ENCODE measurements around the gene AQP5. TPM values are rescaled to one million over a fixed set of nuclear protein-coding genes. Genes with fewer than 3 reads are reported as not detected.

The AQP5 gene
- total and polyA plus RNA-seq, 2 of the 8 experiments (the other 6 are each of a cell fraction or from before 2014, with no cell fraction given), result 2.5 to 3.2 TPM

DNA sequence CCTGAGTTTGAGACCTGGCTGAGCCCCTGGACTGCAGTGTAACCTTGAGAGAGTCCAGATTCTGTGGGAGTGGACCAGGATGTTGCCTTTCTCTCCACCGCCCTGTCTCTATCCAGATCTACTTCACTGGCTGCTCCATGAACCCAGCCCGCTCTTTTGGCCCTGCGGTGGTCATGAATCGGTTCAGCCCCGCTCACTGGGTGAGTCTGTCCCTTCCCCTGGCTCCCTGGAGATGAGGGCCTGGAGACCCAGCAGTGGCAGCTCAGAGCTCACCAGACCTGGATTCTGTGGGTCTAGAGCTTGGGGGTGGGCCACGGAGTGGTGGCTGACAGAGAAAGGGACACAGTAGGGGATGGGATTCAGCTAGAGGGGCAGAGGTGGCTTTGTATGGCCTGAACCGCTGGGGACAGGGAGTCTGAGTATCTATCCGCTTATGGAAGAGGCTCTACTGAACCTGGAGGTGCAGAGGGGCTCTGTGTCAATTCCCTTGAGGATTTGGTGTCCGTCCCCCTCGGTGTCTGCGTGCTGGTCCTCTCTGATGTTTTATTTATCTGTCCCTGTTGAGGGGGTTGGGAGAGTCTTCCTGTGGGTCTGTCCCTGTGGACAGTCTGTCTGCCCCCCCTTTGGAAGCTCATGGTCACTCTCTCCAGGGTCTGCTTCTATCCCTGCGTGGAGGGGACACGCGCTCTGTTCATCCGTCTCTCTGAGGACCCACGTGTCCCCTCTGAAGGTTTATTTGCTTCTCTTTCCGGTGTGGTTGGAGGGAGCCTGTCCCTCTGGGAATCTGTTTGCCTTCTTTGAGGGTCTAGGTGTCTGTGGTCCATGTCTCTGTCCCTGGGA, 2.5 kb downstream of the AQP5 start:
- WGBS, 2 experiments (ENCODE audit: extremely low coverage in 1 of 2, insufficient coverage in 1 of 2, insufficient read length in 1 of 2, insufficient replicate concordance in 2 of 2, low coverage in 1 of 2, low lambda C conversion rate in 2 of 2, missing lambda C conversion rate in 1 of 2), result 84% methylated on average over 17 of the region's 17 CpGs; no CpG with 5 or more reads in 1 of the 2 experiments
- H3K14ac ChIP-seq (ENCODE audit: insufficient read length), result no peak overlapping the region
- H3K4ac ChIP-seq (replicated peaks; ENCODE audit: insufficient read length, low read depth, low read length), result no peak overlapping the region
- H3K27ac ChIP-seq (ENCODE audit: low read depth, low read length), result no peak overlapping the region
- H4K91ac ChIP-seq (replicated peaks; ENCODE audit: insufficient read length, low read length), result no peak overlapping the region
- no peak overlapping the region; the same call in 1 of the 2 replicates for H2AK5ac ChIP-seq (ENCODE audit: low read depth, low read length)
- H3K4me2 ChIP-seq (ENCODE audit: insufficient read depth in 1 of 2, low read depth in 2 of 2, low read length in 2 of 2), result no peak overlapping the region
- CTCF ChIA-PET (ENCODE audit: partially characterized antibody), result interaction anchor here (0.8 to 23.0 kb wide), 13 partner anchors 8 to 137 kb away, joined by 3 to 420 read pairs (median 29); partner anchors contain the start of genes AQP2 and ASIC1
- no peak overlapping the region for H3K18ac ChIP-seq (ENCODE audit: extremely low read depth, low read length)
- no peak overlapping the region for H2BK120ac ChIP-seq (replicated peaks; ENCODE audit: low read depth, low read length)
- no peak for FAIRE-seq
- no peaks in the 10 kb centered on the region for H3K36me3 ChIP-seq (ENCODE audit: control insufficient read depth in 2 of 4, insufficient read depth in 4 of 4, low read length in 3 of 4)
- peak overlapping the region; percentile 9; the same call in 1 of the 2 replicates for H4K8ac ChIP-seq (ENCODE audit: extremely low read depth, insufficient read depth, low read length)
- H3K23me2 ChIP-seq (ENCODE audit: low read depth, low read length), result peaks cover 6% of the 10 kb centered on the region; the same call in 1 of the 2 replicates
- no peak overlapping the region for H2BK20ac ChIP-seq (ENCODE audit: low read length)
- no peak overlapping the region for H3K23ac ChIP-seq (ENCODE audit: insufficient read length)
- no peak overlapping the region for H4K5ac ChIP-seq (ENCODE audit: insufficient read length, low read depth, low read length)
- no peak overlapping the region for H2BK15ac ChIP-seq (ENCODE audit: low read length)
- no peak for DNase-seq (ENCODE audit: low read depth in 1 of 2, low spot score in 2 of 2)
- no peaks in the 10 kb centered on the region for H4K20me1 ChIP-seq (replicated peaks in 1 of 2; ENCODE audit: control insufficient read depth in 1 of 2, insufficient read depth in 2 of 2, low read length in 2 of 2)
- H3K9ac ChIP-seq (replicated peaks in 1 of 4; ENCODE audit: extremely low read depth in 1 of 4, low read depth in 3 of 4, low read length in 3 of 4), result no peak overlapping the region
- POLR2A ChIA-PET (ENCODE audit: partially characterized antibody), result interaction anchor here (1.3 kb wide), 1 partner anchor 18 kb away, joined by 3 read pairs; no protein-coding TSS in a partner anchor
- no peak overlapping the region for H3K4me3 ChIP-seq (ENCODE audit: extremely low read depth in 1 of 4, insufficient read depth in 2 of 4, low read depth in 3 of 4, low read length in 4 of 4)
- TF ChIP-seq KDM1A (IDR thresholded peaks at IDR 0.05; ENCODE audit: borderline replicate concordance, low read length), result no peak
- no peak overlapping the region for H2BK5ac ChIP-seq (ENCODE audit: low read depth, low read length)
- no peaks in the 10 kb centered on the region for H3K9me3 ChIP-seq (ENCODE audit: insufficient read depth in 2 of 2, low read depth in 1 of 2, low read length in 1 of 2)
- no peak overlapping the region for H2AFZ ChIP-seq (ENCODE audit: low read length)
- peaks cover 4 to 23% (median 14%) of the 10 kb centered on the region in 4 experiments for H3K4me1 ChIP-seq (replicated peaks in 1 of 4; ENCODE audit: control insufficient read depth in 3 of 4, insufficient read depth in 4 of 4, low read length in 3 of 4)
- H2BK12ac ChIP-seq (ENCODE audit: low read depth, low read length), result no peak overlapping the region
- no peak overlapping the region for H3K56ac ChIP-seq (replicated peaks; ENCODE audit: insufficient read length, low read depth, low read length)
- H3K79me1 ChIP-seq (ENCODE audit: low read depth, low read length), result no peaks in the 10 kb centered on the region
- no peaks in the 10 kb centered on the region for H3K79me2 ChIP-seq (ENCODE audit: control insufficient read depth in 1 of 2, insufficient read depth in 2 of 2, low read length in 2 of 2)
- peaks cover 12 to 62% (median 41%) of the 10 kb centered on the region in 4 experiments for H3K27me3 ChIP-seq (replicated peaks in 1 of 4; ENCODE audit: control insufficient read depth in 3 of 4, extremely low read depth in 1 of 4, insufficient read depth in 3 of 4, low read length in 3 of 4)

Data from H1 (cell line).